ENCODE measurements around the gene NFKB1.

DNA sequence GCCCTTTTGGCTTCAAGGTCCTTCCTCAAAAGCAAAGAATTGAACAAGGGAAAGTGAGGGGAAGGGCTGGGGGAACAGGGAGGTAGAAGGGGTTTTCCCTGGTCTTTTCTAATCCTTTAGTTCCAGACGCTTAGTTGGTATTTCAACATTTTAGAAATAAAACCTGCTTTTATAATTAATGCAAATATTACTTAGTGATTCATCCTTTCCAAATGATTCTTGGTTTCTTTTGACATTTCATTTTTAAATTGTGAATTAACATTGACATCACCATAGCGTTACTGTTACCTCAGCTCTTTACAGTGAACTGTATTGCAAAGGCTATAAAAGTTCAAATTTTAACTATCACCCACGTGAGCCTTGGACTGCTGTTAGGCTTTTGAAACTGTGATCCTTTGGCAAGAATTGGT, 20.9 kb downstream of the NFKB1 start:
- TF ChIP-seq, protein P1, sequence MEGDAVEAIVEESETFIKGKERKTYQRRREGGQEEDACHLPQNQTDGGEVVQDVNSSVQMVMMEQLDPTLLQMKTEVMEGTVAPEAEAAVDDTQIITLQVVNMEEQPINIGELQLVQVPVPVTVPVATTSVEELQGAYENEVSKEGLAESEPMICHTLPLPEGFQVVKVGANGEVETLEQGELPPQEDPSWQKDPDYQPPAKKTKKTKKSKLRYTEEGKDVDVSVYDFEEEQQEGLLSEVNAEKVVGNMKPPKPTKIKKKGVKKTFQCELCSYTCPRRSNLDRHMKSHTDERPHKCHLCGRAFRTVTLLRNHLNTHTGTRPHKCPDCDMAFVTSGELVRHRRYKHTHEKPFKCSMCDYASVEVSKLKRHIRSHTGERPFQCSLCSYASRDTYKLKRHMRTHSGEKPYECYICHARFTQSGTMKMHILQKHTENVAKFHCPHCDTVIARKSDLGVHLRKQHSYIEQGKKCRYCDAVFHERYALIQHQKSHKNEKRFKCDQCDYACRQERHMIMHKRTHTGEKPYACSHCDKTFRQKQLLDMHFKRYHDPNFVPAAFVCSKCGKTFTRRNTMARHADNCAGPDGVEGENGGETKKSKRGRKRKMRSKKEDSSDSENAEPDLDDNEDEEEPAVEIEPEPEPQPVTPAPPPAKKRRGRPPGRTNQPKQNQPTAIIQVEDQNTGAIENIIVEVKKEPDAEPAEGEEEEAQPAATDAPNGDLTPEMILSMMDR (IDR thresholded peaks at IDR 0.05) = no peak
- no peak for TF ChIP-seq POLR2A (IDR thresholded peaks at IDR 0.05)
